Thoracic aorta (tissue), 2 donors: ENCODE data around the gene PPIP5K2. TPM values are rescaled to one million over a fixed set of nuclear protein-coding genes. Genes with fewer than 3 reads are reported as not detected.

ENCODE experiments used
- ATAC-seq: fragments of 150-250 bp; one replicate; pipeline ENCODE4 v1.8.0; 2017; ENCODE audit warnings: low read depth; ENCODE audit not compliant: insufficient number of reproducible peaks, low FRiP score
- DNase-seq: peaks from one replicate; pipeline ENCODE4 v3.0.0-alpha.2; 2020; ENCODE audit warnings: low spot score
- H3K27ac ChIP-seq, 2 donors: fragments of 200-600 bp; sonication (generic); 1 replicate in 1 of 2; 2 replicates in 1 of 2; pipeline ENCODE4 v1.5.1; 2016; ENCODE audit warnings: mild to moderate bottlenecking in 2 of 2, moderate library complexity in 2 of 2
- H3K27me3 ChIP-seq: fragments of 200-600 bp; sonication (generic); replicated peaks from 2 replicates; pipeline ENCODE4 v1.6.0; 2016; ENCODE audit warnings: mild to moderate bottlenecking; ENCODE audit not compliant: insufficient read depth
- H3K36me3 ChIP-seq: fragments of 200-600 bp; sonication (generic); one replicate; pipeline ENCODE4 v1.5.1; 2016
- H3K4me1 ChIP-seq, 2 donors: fragments of 200-600 bp; sonication (generic); 1 replicate in 1 of 2; 2 replicates in 1 of 2; pipeline versions ENCODE4 v1.5.1 to v1.6.0; 2016; ENCODE audit warnings: low read depth in 2 of 2, mild to moderate bottlenecking in 1 of 2; ENCODE audit not compliant: control insufficient read depth in 1 of 2
- H3K4me3 ChIP-seq: fragments of 200-600 bp; sonication (generic); 2 replicates; pipeline ENCODE4 v1.5.1; 2016; ENCODE audit warnings: mild to moderate bottlenecking
- H3K9me3 ChIP-seq: fragments of 200-600 bp; sonication (generic); 2 replicates; pipeline ENCODE4 v1.5.1; 2016
- CTCF ChIP-seq: fragments of 200-600 bp; sonication (generic); IDR thresholded peaks from one replicate; pipeline ENCODE4 v1.5.1; 2019; ENCODE audit warnings: antibody characterized with exemption
- total RNA-seq, 2 donors: library from RNA; depleted of rRNA; stranded (reverse); fragments of >200 nt; gene quantifications; one replicate each; pipeline versions ENCODE4 v1.1.0 to v1.2.3, GENCODE V29; 2016

The PPIP5K2 gene
- total RNA-seq, 2 donors from 2014 or later, result 60.8 to 67.5 TPM

- TF ChIP-seq CTCF, result no peak
- Histone ChIP-seq H3K4me3 (no peak overlapping the region), H3K27me3 (no peaks in the 10 kb centered on the region), H3K9me3 (no peaks in the 10 kb centered on the region), H3K4me1 (no peaks in the 10 kb centered on the region), H3K36me3 (no peaks in the 10 kb centered on the region), H3K27ac (no peak overlapping the region)
- DNase-seq, result no peak
- ATAC-seq, result no peak
Measured at GRCh38 chr5:103110403-103110802, 9.7 kb upstream of the PPIP5K2 start.

- DNase-seq (no peak), ATAC-seq (no peak)
- H3K4me1 ChIP-seq, result no peaks in the 10 kb centered on the region
- H3K36me3 ChIP-seq, result no peaks in the 10 kb centered on the region
- H3K27me3 ChIP-seq, result no peaks in the 10 kb centered on the region
- TF ChIP-seq CTCF, result no peak
- no peak overlapping the region for H3K27ac ChIP-seq
- H3K4me3 ChIP-seq, result no peak overlapping the region
- no peaks in the 10 kb centered on the region for H3K9me3 ChIP-seq
Measured at GRCh38 chr5:103111468-103111867, 8.6 kb upstream of the PPIP5K2 start.

- Histone ChIP-seq H3K4me3 (no peak overlapping the region), H3K27ac (no peak overlapping the region), H3K9me3 (no peaks in the 10 kb centered on the region), H3K27me3 (no peaks in the 10 kb centered on the region), H3K36me3 (no peaks in the 10 kb centered on the region), H3K4me1 (peaks cover under 1 to 6% of the 10 kb centered on the region in 2 donors)
- DNase-seq, result no peak
- no peak for TF ChIP-seq CTCF
- ATAC-seq, result no peak
Measured at GRCh38 chr5:103112910-103113309, 7.2 kb upstream of the PPIP5K2 start.

GRCh38 chr5:103114440-103114839 lies 5.7 kb upstream of the PPIP5K2 start:
- no peak for TF ChIP-seq CTCF
- H3K27me3 ChIP-seq, result no peaks in the 10 kb centered on the region
- H3K4me1 ChIP-seq, result peaks cover 8 to 17% of the 10 kb centered on the region in 2 donors
- no peaks in the 10 kb centered on the region for H3K9me3 ChIP-seq
- H3K36me3 ChIP-seq, result no peaks in the 10 kb centered on the region
- no peak overlapping the region for H3K27ac ChIP-seq
- no peak for ATAC-seq
- H3K4me3 ChIP-seq, result no peak overlapping the region
- no peak for DNase-seq

GRCh38 chr5:103117471-103117991 lies 2.6 kb upstream of the PPIP5K2 start:
- no peak overlapping the region for H3K27ac ChIP-seq
- H3K9me3 ChIP-seq, result no peaks in the 10 kb centered on the region
- no peak for ATAC-seq
- no peaks in the 10 kb centered on the region for H3K36me3 ChIP-seq
- DNase-seq, result no peak
- no peaks in the 10 kb centered on the region for H3K27me3 ChIP-seq
- peaks cover 16 to 28% of the 10 kb centered on the region in 2 donors for H3K4me1 ChIP-seq
- H3K4me3 ChIP-seq, result no peak overlapping the region
- no peak for TF ChIP-seq CTCF
